ENCODE data around the gene RPGRIP1L.

RPGRIP1L gene

DNA sequence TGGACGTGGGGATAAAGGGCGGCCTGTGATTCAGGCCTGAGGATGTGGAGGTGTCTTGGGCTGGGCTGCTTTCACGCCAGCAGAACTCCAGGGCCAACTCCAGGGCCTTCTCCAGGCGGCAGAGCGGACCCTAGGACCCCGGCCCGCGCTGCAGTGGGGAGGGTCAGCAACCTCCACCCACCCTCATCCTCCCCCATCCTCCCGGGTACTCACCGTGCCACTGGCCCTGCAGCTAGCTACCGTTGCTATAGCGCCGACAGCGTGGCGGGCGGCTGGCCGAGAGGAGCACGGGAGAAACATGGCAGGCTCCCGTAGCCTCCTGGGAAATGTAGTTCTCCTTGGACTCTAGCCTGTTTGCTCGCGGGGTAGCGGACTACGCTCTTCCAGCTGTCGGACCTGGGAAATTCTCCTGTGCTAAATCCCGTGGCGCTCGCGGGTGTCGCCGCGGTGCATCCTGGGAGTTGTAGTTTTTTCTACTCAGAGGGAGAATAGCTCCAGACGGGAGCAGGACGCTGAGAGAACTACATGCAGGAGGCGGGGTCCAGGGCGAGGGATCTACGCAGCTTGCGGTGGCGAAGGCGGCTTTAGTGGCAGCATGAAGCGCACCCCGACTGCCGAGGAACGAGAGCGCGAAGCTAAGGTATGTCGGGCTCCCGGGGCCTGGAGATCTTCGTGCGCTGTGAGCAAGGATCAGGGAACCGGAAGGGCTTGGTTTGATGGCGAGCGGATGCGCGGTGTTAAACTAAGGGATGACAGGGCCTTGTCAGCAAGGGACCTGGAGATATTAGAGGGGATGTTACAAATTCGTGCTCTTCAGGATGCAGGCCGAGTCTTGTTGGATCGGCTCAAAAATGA, at the start of gene RPGRIP1L, which contains the start of gene FTO:
TSS of gene RPGRIP1L (minus strand) at position 270 of the 855 bp plus-strand sequence. CDS start 3,136 bp downstream, outside the sequence.
TSS of gene FTO (plus strand) at position 567 of the 855 bp plus-strand sequence.
- in situ Hi-C loops (cut with HindIII; ENCODE audit: low pct_ligation_motif_present, low pct_unique_long_range_greater_than_20kb, low sequenced_read_pairs): no loop called here
- peak; percentile 99 for DNase-seq

DNA sequence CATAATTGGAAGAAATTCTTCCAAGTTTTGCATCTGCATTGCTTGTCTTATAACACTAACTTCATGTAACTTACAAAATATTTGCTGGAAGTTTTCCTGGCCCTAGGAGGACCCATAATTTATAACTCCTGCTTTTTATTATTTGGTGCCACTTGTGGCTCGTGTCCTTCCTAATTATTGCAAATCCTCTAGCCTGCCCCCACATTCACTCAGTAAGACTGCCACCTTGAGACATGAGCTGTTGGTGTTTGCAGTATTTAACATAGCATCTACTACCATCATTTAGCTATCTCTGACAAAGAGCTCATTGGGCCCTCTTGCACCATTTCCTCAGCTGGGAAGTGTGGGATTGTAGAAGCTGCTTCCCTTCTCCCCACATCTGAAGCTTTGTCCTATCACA, 49.8 kb upstream of the RPGRIP1L start:
- no peak for DNase-seq
- in situ Hi-C loops (cut with HindIII; ENCODE audit: low pct_ligation_motif_present, low pct_unique_long_range_greater_than_20kb, low sequenced_read_pairs): no loop called here

DNA sequence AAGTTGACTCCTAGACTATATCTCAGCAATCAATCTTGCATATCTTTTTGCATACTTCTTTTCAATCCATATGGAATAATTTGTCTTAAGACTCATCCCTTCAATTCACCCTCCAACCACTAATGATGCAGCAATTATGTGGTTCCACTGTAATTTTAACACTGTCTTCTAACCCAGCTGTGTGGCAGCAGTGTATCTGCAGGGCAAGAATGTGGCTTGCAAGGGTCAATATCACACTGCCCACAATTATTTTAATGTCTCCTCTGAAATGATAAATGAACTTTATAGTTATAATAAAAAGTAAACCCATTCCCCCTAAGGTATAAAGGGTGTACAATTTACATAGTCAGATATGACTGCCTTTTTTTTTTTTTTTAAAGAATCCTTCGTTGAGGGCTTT, 48.9 kb upstream of the RPGRIP1L start:
- DNase-seq: no peak
- in situ Hi-C loops (cut with HindIII; ENCODE audit: low pct_ligation_motif_present, low pct_unique_long_range_greater_than_20kb, low sequenced_read_pairs): no loop called here

GRCh38 chr16:53745753-53746266, 42.2 kb upstream of the RPGRIP1L start:
- peak; percentile 92 for DNase-seq
- in situ Hi-C loops (cut with HindIII; ENCODE audit: low pct_ligation_motif_present, low pct_unique_long_range_greater_than_20kb, low sequenced_read_pairs): no loop called here

DNA sequence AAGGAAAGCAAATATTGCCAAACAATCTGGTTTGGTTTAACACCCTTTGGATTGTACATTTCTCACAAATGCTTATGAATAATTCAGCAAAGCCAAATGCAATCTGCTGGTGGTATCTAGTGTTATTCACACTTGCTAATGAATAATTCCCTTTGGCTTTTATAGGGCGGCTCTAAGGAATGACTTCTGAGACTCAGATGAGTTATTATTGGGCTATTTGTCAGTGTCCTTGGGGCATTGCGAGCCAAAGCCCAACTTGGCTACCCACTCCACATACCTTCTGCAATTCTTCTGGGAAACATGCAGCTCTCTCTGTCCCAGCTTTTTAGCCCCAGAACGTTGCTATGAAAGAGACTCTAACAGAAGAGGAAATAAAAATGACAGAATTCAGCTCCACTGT, 41.4 kb upstream of the RPGRIP1L start:
- DNase-seq: peak; percentile 49
- in situ Hi-C loops (cut with HindIII; ENCODE audit: low pct_ligation_motif_present, low pct_unique_long_range_greater_than_20kb, low sequenced_read_pairs): no loop called here

DNA sequence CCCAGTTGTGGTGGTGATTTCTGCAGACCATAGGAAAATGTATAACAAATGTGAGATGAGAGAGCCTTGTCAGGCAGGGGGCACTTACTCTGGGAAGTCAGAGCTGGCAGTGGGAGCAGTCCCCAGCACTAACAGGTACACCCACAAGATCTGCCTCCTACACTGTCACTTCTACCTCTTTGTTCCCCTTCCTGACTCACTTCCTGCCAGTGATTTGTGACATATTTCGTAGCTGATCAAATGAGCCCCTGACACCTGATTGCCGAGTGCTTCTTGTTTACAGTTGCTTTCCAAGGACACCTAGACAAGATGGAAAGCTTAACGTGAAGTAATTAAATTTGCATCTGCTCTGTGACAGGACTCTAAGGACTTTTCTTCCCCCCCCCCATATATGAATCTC, 40.8 kb upstream of the RPGRIP1L start:
- DNase-seq: no peak

DNA sequence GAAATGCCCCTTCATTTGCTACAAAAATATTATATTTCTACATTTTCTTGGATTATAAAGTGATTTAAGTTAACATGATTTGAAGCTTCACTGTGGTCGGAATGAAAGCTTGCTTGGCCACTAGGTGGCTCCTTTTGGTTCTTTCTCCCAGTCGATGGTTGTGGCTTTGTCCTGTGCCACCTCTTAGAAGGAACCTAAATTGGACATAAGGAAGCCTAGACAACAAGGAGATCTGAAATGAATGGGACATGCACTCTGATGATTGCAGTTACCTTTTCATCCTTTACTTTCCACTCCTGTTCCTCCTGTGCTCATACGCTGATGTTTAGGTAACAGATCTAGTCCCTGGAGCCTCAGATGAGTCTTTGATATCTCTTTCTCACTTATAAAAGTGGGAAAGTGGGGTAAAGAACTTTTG, 39.5 kb upstream of the RPGRIP1L start:
- in situ Hi-C loops (cut with HindIII; ENCODE audit: low pct_ligation_motif_present, low pct_unique_long_range_greater_than_20kb, low sequenced_read_pairs): no loop called here
- DNase-seq: peak; percentile 57

More for the DNA sequence above, 40.8 kb upstream of the RPGRIP1L start:
- in situ Hi-C loops (cut with HindIII; ENCODE audit: low pct_ligation_motif_present, low pct_unique_long_range_greater_than_20kb, low sequenced_read_pairs): no loop called here

GRCh38 chr16:53741546-53741945, 37.9 kb upstream of the RPGRIP1L start:
- in situ Hi-C loops (cut with HindIII; ENCODE audit: low pct_ligation_motif_present, low pct_unique_long_range_greater_than_20kb, low sequenced_read_pairs): no loop called here
- no peak for DNase-seq

DNA sequence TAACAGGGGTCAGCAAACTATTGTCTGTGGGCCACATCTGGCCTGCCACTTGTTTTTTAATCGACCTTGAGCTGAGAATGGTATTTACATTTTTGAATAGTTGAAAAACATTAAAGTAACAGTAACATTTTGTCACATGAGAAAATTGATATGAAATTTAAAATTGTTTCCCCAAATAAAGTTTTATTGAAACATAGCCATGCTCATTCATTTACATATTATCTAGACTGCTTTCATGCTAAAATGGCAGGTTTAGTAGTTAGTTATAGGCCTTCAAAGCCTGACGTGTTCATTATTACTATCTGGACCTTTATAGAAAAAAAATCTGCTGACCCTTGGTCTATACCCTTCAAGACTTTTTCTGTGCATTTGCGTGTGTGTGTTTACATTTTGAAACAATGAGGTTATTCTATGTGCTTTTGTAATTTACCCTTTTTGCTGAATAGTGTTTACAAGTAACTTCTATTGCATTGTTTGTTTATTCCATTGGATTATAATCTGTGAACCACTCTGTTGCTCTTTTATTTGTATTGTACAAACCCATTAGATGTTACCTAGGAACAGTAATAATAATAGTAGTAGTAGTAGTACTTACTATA, 37.4 kb upstream of the RPGRIP1L start:
- in situ Hi-C loops (cut with HindIII; ENCODE audit: low pct_ligation_motif_present, low pct_unique_long_range_greater_than_20kb, low sequenced_read_pairs): no loop called here
- DNase-seq: no peak

DNA sequence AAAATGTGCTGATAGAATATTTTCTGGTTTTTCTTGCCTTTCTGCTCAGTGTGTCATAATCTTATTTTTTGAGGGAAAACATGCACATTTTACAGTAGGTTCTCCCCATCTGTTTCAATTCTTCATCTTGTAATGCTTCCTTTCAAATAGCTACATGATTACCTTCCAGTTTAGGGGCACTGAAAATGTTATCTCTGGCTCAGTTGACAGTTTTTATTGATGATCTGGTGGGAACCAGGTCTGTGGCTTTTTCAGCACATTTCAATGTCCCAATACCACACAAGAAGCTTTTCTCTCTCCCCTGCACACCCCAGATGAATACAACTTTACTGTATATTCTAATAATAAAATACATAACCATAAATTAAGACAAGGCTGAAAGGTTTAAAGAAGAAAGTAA, 36.8 kb upstream of the RPGRIP1L start:
- in situ Hi-C loops (cut with HindIII; ENCODE audit: low pct_ligation_motif_present, low pct_unique_long_range_greater_than_20kb, low sequenced_read_pairs): no loop called here
- DNase-seq: no peak

DNA sequence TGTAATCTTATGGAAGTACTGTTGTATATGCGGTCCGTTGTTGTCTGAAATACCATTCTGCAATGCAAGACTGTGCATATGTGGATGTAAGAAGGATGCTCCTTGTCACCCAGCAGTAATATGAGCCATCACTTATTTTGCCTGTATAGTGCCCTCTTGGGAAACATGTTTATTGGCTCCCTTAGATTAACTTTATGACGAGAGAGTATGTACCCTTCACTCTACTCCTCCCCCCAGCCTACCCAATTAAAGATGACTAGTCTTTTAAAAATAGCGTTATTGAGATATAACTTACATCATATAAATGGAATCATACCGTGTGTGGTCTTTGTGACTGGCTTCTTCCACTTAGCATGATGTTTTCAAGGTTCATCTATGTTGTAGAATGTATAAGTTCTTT, 33.9 kb upstream of the RPGRIP1L start:
- DNase-seq: no peak
- in situ Hi-C loops (cut with HindIII; ENCODE audit: low pct_ligation_motif_present, low pct_unique_long_range_greater_than_20kb, low sequenced_read_pairs): no loop called here

- in situ Hi-C loops (cut with HindIII; ENCODE audit: low pct_ligation_motif_present, low pct_unique_long_range_greater_than_20kb, low sequenced_read_pairs): no loop called here
- DNase-seq: no peak
Observed at GRCh38 chr16:53736297-53736696, 32.6 kb upstream of the RPGRIP1L start.

DNA sequence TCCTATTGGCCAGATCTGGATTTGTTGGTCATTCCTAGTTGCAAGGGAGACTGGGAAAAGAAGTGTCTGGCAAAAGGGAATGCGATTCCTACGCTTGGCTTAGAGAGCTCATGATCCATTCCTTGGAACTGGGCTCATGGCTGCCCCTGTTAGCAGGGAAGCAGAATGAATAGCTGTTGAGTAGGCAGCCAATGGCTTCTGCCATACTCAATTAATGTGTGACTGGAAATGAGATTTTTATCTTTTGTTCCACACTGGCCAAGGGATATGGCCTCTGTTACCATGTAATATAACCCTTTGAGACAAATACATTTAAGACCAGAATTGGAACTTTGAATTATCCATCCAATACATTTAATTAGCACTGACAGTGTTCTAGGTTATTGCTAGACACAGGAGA, 31.2 kb upstream of the RPGRIP1L start:
- DNase-seq: no peak
- in situ Hi-C loops (cut with HindIII; ENCODE audit: low pct_ligation_motif_present, low pct_unique_long_range_greater_than_20kb, low sequenced_read_pairs): no loop called here

- in situ Hi-C loops (cut with HindIII; ENCODE audit: low pct_ligation_motif_present, low pct_unique_long_range_greater_than_20kb, low sequenced_read_pairs): no loop called here
- DNase-seq: no peak
Observed at GRCh38 chr16:53732296-53732929, 28.8 kb upstream of the RPGRIP1L start.

GRCh38 chr16:53730693-53731092, 27.0 kb upstream of the RPGRIP1L start:
- in situ Hi-C loops (cut with HindIII; ENCODE audit: low pct_ligation_motif_present, low pct_unique_long_range_greater_than_20kb, low sequenced_read_pairs): no loop called here
- no peak for DNase-seq

- peak; percentile 87 for DNase-seq
- in situ Hi-C loops (cut with HindIII; ENCODE audit: low pct_ligation_motif_present, low pct_unique_long_range_greater_than_20kb, low sequenced_read_pairs): no loop called here
Observed at GRCh38 chr16:53726625-53727024, 23.0 kb upstream of the RPGRIP1L start.

- in situ Hi-C loops (cut with HindIII; ENCODE audit: low pct_ligation_motif_present, low pct_unique_long_range_greater_than_20kb, low sequenced_read_pairs): no loop called here
- DNase-seq: no peak
Observed at GRCh38 chr16:53721017-53721416, 17.4 kb upstream of the RPGRIP1L start.

DNA sequence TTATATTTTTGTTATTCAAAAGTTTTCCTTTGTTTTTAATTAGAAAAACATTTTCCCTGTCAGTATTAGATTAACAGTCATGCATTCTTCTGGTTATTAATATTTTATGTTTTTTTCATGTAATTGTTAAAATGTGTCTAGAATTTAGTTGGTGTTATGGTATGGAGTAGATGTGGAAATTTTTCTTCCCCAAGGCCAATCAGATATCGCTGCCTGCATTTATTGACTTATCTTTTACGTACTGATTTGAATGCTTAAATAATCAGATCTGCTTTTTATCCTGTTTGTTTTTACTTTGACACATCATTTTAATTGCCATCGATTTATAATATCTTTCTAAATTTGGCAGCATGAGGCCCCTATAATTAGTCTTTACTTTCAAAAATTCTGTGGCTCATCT, 13.9 kb upstream of the RPGRIP1L start:
- no peak for DNase-seq
- in situ Hi-C loops (cut with HindIII; ENCODE audit: low pct_ligation_motif_present, low pct_unique_long_range_greater_than_20kb, low sequenced_read_pairs): no loop called here

- in situ Hi-C loops (cut with HindIII; ENCODE audit: low pct_ligation_motif_present, low pct_unique_long_range_greater_than_20kb, low sequenced_read_pairs): no loop called here
Observed at GRCh38 chr16:53715023-53715384, 11.3 kb upstream of the RPGRIP1L start.

More at GRCh38 chr16:53715023-53715384, 11.3 kb upstream of the RPGRIP1L start:
- DNase-seq: no peak

Data from ACHN (cell line).